Measurements from ENCODE around the gene RTL10. TPM values are rescaled to one million over a fixed set of nuclear protein-coding genes. Genes with fewer than 3 reads are reported as not detected.
A peak's percentile ranks its signal among the peaks of the same experiment; 100 is the strongest.

The RTL10 gene
- total RNA-seq, 1 experiment from 2014 or later = 24.4 TPM

- Histone ChIP-seq H4K8ac (replicated peaks; ENCODE audit: insufficient read length, low read depth, low read length) (no peak overlapping the region), H4K20me1 (ENCODE audit: control insufficient read depth, insufficient read depth, insufficient read length) (no peaks in the 10 kb centered on the region), H3K79me1 (ENCODE audit: insufficient read depth, low read depth, low read length, poor library complexity, severe bottlenecking) (no peaks in the 10 kb centered on the region), H3K9ac (ENCODE audit: extremely low read depth, insufficient read length, low read length) (no peak overlapping the region), H3K23ac (ENCODE audit: insufficient read length, low read depth, low read length) (no peak overlapping the region), H3T11ph (ENCODE audit: low read length) (no peak overlapping the region), H4K91ac (ENCODE audit: insufficient read length, low read depth, low read length) (peak overlapping the region; percentile 56), H3K4me1 (ENCODE audit: insufficient read depth, low read length) (peaks cover 2% of the 10 kb centered on the region; the same call in 1 of the 2 replicates), H3K23me2 (ENCODE audit: insufficient read length, low read depth, low read length, poor library complexity, severe bottlenecking) (no peaks in the 10 kb centered on the region), H4K5ac (ENCODE audit: insufficient read length, low read depth, low read length) (no peak overlapping the region), H3K4ac (ENCODE audit: low read depth, low read length) (no peak overlapping the region; the same call in 1 of the 2 replicates), H2BK12ac (ENCODE audit: insufficient read length, low read depth, low read length) (no peak overlapping the region), H3K56ac (ENCODE audit: insufficient read length, low read depth, low read length) (no peak overlapping the region), H3K27ac (ENCODE audit: insufficient read length, low read depth, low read length) (no peak overlapping the region), H3K79me2 (ENCODE audit: insufficient read depth, low read length) (no peaks in the 10 kb centered on the region; the same call in 1 of the 2 replicates), H3K9me3 (ENCODE audit: control insufficient read depth, low read depth, low read length) (no peaks in the 10 kb centered on the region), H2BK20ac (ENCODE audit: low read depth, low read length, poor library complexity, severe bottlenecking) (no peak overlapping the region), H2AFZ (ENCODE audit: low read length) (no peak overlapping the region), H3K27me3 (ENCODE audit: insufficient read depth, low read length) (no peaks in the 10 kb centered on the region), H3K4me2 (ENCODE audit: insufficient read depth, insufficient read length, low read length) (no peak overlapping the region), H2AK5ac (ENCODE audit: insufficient read length, low read length) (no peak overlapping the region), H2BK5ac (ENCODE audit: insufficient read length, low read length) (no peak overlapping the region), H2BK120ac (ENCODE audit: low read depth, low read length, poor library complexity, severe bottlenecking) (no peak overlapping the region), H2BK15ac (ENCODE audit: low read depth, low read length) (no peak overlapping the region), H3K14ac (ENCODE audit: insufficient read depth, low read length) (no peak overlapping the region), H3K18ac (ENCODE audit: insufficient read length, low read depth, low read length) (no peak overlapping the region)
- H3K9me3 Mint-ChIP-seq = no peaks in the 10 kb centered on the region
- DNase-seq = no peak
- WGBS (ENCODE audit: extremely low coverage, insufficient read length, low lambda C conversion rate) = no CpG with 5 or more reads among the region's 20 CpGs
- no peaks in the 10 kb centered on the region for H3K27me3 Mint-ChIP-seq (ENCODE audit: low read depth)
- peak overlapping the region in 2 of 3 experiments; percentile 72 to 86; a peak in 2 of 7 replicates for H3K27ac Mint-ChIP-seq
- no peak for TF ChIP-seq CTCF (conservative IDR thresholded peaks at IDR 0.05)
- no peaks in the 10 kb centered on the region for H3K36me3 Mint-ChIP-seq (ENCODE audit: insufficient read depth in 1 of 3, low read depth in 3 of 3)
- H3K4me3 Mint-ChIP-seq = no peak overlapping the region
- peaks cover 31% of the 10 kb centered on the region in 2 experiments for H3K4me1 Mint-ChIP-seq
Observed at GRCh38 chr22:19877626-19878339, 23.1 kb upstream of the RTL10 start.

Data from H9 (cell line).